ENCODE data around the gene COL6A2. TPM values are rescaled to one million over a fixed set of nuclear protein-coding genes. Genes with fewer than 3 reads are reported as not detected.

COL6A2 gene
- polyA plus RNA-seq, 1 of the 3 experiments (the other 2 are of a cell fraction), result 108 TPM

DNA sequence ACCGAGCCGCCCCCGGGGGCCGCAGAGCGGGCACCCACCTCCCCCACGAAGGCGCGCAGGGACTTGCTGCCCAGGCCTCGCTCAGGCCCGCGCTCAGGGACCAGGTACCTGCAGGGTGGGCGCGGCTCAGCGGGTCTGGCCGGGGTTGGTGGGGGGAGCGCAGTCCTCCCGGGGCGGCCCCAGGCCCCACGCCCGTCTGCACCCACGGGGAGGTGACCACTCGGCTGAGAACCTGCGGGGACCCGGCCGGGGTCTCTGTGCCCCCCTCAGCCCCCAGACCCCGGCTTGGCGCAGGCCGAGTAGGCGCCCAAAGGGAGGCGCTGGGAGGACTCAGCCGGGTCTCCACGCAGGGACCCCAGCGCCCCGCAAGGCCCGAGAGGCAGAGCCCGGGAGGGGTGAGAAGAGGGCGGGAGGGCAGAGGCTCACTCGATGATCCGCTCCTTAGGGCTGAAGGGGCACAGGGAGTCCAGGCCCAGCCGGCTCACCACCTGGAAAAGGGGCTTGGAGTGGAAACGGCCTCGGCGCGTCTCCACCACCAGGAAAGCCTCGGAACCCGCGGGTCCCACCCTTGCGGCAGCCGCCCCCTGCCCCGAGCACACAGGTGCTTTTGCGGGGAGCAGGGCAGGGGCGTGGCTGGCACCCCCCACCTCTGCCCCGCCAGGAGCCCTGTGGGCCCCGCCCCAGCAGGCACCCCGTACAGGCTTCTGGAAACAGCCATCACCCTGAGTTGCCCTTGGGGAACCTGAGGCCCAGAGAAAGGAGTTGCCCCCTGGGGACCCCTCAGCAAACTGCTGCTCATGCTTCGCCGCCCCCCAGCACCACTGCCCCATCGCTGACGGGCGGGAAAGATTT lies 48.2 kb downstream of the COL6A2 start:
- no peak overlapping the region for H3K27ac ChIP-seq (ENCODE audit: low read depth in 2 of 2, low read length in 1 of 2)
- H3F3A ChIP-seq (replicated peaks; ENCODE audit: insufficient read depth), result no peaks in the 10 kb centered on the region
- H3K9ac ChIP-seq, result no peak overlapping the region
- H3K4me1 ChIP-seq (ENCODE audit: control insufficient read depth in 1 of 2, insufficient read depth in 2 of 2, low read depth in 1 of 2, low read length in 1 of 2), result peaks cover 0 to 10% of the 10 kb centered on the region in 2 experiments; a peak in 1 of 4 replicates
- H3K9me3 ChIP-seq, result no peaks in the 10 kb centered on the region
- POLR2A ChIA-PET, result no interaction called here
- H3K4me2 ChIP-seq, result no peak overlapping the region
- TF ChIP-seq MEF2A (IDR thresholded peaks at IDR 0.05; ENCODE audit: borderline replicate concordance, low read depth) (no peak), YY1 (IDR thresholded peaks at IDR 0.05; ENCODE audit: low read depth) (no peak), EZH2phosphoT487 (IDR thresholded peaks at IDR 0.05; ENCODE audit: borderline replicate concordance, low read depth) (no peak), EP300 (IDR thresholded peaks at IDR 0.05; ENCODE audit: borderline replicate concordance in 1 of 2, low read depth in 1 of 2, low read length in 1 of 2) (no peak), FOXM1 (IDR thresholded peaks at IDR 0.05; ENCODE audit: low read depth) (no peak), NFIC (IDR thresholded peaks at IDR 0.05; ENCODE audit: borderline replicate concordance) (no peak), TAF1 (IDR thresholded peaks at IDR 0.05; ENCODE audit: borderline replicate concordance, low read depth, low read length) (no peak), GATA2 (CRISPR knock-in tag; IDR thresholded peaks at IDR 0.05) (no peak), RXRA (IDR thresholded peaks at IDR 0.05; ENCODE audit: borderline replicate concordance, low read depth) (no peak), SMC3 (IDR thresholded peaks at IDR 0.05; ENCODE audit: low read depth, low read length) (no peak), CHD2 (IDR thresholded peaks at IDR 0.05; ENCODE audit: low read length, partially characterized antibody) (no peak), POLR2AphosphoS5 (IDR thresholded peaks at IDR 0.05; ENCODE audit: low read depth, low read length) (no peak), ELF1 (IDR thresholded peaks at IDR 0.05) (no peak), RAD21 (IDR thresholded peaks at IDR 0.05; ENCODE audit: low read length) (no peak), SIN3A (IDR thresholded peaks at IDR 0.05; ENCODE audit: borderline replicate concordance, low read depth, low read length) (no peak), TEAD4 (IDR thresholded peaks at IDR 0.05; ENCODE audit: borderline replicate concordance, insufficient read depth) (no peak)
- TF ChIP-seq, protein P1, sequence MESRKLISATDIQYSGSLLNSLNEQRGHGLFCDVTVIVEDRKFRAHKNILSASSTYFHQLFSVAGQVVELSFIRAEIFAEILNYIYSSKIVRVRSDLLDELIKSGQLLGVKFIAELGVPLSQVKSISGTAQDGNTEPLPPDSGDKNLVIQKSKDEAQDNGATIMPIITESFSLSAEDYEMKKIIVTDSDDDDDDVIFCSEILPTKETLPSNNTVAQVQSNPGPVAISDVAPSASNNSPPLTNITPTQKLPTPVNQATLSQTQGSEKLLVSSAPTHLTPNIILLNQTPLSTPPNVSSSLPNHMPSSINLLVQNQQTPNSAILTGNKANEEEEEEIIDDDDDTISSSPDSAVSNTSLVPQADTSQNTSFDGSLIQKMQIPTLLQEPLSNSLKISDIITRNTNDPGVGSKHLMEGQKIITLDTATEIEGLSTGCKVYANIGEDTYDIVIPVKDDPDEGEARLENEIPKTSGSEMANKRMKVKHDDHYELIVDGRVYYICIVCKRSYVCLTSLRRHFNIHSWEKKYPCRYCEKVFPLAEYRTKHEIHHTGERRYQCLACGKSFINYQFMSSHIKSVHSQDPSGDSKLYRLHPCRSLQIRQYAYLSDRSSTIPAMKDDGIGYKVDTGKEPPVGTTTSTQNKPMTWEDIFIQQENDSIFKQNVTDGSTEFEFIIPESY (IDR thresholded peaks at IDR 0.05; ENCODE audit: borderline replicate concordance, low read depth), result no peak
- TF ChIP-seq, protein P2, sequence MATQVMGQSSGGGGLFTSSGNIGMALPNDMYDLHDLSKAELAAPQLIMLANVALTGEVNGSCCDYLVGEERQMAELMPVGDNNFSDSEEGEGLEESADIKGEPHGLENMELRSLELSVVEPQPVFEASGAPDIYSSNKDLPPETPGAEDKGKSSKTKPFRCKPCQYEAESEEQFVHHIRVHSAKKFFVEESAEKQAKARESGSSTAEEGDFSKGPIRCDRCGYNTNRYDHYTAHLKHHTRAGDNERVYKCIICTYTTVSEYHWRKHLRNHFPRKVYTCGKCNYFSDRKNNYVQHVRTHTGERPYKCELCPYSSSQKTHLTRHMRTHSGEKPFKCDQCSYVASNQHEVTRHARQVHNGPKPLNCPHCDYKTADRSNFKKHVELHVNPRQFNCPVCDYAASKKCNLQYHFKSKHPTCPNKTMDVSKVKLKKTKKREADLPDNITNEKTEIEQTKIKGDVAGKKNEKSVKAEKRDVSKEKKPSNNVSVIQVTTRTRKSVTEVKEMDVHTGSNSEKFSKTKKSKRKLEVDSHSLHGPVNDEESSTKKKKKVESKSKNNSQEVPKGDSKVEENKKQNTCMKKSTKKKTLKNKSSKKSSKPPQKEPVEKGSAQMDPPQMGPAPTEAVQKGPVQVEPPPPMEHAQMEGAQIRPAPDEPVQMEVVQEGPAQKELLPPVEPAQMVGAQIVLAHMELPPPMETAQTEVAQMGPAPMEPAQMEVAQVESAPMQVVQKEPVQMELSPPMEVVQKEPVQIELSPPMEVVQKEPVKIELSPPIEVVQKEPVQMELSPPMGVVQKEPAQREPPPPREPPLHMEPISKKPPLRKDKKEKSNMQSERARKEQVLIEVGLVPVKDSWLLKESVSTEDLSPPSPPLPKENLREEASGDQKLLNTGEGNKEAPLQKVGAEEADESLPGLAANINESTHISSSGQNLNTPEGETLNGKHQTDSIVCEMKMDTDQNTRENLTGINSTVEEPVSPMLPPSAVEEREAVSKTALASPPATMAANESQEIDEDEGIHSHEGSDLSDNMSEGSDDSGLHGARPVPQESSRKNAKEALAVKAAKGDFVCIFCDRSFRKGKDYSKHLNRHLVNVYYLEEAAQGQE (IDR thresholded peaks at IDR 0.05; ENCODE audit: low read depth, low read length), result no peak
- no peaks in the 10 kb centered on the region for H3K36me3 ChIP-seq (replicated peaks in 1 of 2; ENCODE audit: control insufficient read depth in 1 of 2, insufficient read depth in 2 of 2, low read length in 1 of 2)
- no peak for DNase-seq
- no peaks in the 10 kb centered on the region for H3K27me3 ChIP-seq (ENCODE audit: insufficient read depth)
- CTCF ChIA-PET, result interaction anchor here (0.9 to 1.3 kb wide), 3 partner anchors 18 to 84 kb away, joined by 3 to 4 read pairs (median 3); no protein-coding TSS in a partner anchor
- no peak overlapping the region for H2AFZ ChIP-seq (ENCODE audit: low read depth)
- no peaks in the 10 kb centered on the region for H3K79me2 ChIP-seq (ENCODE audit: insufficient read depth)
- no peak overlapping the region for H3K4me3 ChIP-seq (ENCODE audit: low read depth in 2 of 2, low read length in 1 of 2)
- WGBS (ENCODE audit: low lambda C conversion rate), result 88% methylated on average over 29 of the region's 60 CpGs
- no peaks in the 10 kb centered on the region for H4K20me1 ChIP-seq (ENCODE audit: insufficient read depth)
- no peaks in the 10 kb centered on the region for H3K9me2 ChIP-seq

Data from SK-N-SH (cell line).